Activated naive CD8-positive, alpha-beta T cell treated with anti-CD3 and anti-CD28 coated beads, Interleukin-2, amount 50 U/mL, for 24 hours (primary cell): ENCODE data around the gene NUDT19.
"Not testable (repeated sequence)": the region's sequence is repeated elsewhere in the genome, so short reads cannot be mapped to it uniquely, and the experiment has no call there.

Experiments used
- ATAC-seq: fragments of 150-1000 bp; cut with Tn5 transposase; one replicate; pipeline ENCODE4 v1.10.0; 2021
- DNase-seq: peaks from one replicate; pipeline ENCODE4 v3.0.0; 2021
- H3K27ac Mint-ChIP-seq: one replicate; pipeline ENCODE4 v1.8.0; 2021; ENCODE audit warnings: mild to moderate bottlenecking, mixed read lengths
- H3K27me3 Mint-ChIP-seq: one replicate; pipeline ENCODE4 v1.8.0; 2021; ENCODE audit warnings: mixed read lengths
- H3K36me3 Mint-ChIP-seq: one replicate; pipeline ENCODE4 v1.8.0; 2021; ENCODE audit warnings: low read depth, mixed read lengths
- H3K4me1 Mint-ChIP-seq: one replicate; pipeline ENCODE4 v1.8.0; 2021; ENCODE audit warnings: mixed read lengths
- H3K4me3 Mint-ChIP-seq: one replicate; pipeline ENCODE4 v1.8.0; 2021; ENCODE audit warnings: mild to moderate bottlenecking, moderate library complexity, mixed read lengths
- H3K9me3 Mint-ChIP-seq: one replicate; pipeline ENCODE4 v1.8.0; 2021; ENCODE audit warnings: mixed read lengths

NUDT19 gene

GRCh38 chr19:32691291-32691951 lies at the start of gene NUDT19:
TSS of gene NUDT19 (plus strand) at chr19:32691821. CDS start at chr19:32691961, 140 bp downstream.
- Mint-ChIP-seq H3K36me3 (peaks cover 39% of the 10 kb centered on the region), H3K27ac (peak within 1 kb of the TSS; percentile 98), H3K4me3 (peak within 1 kb of the TSS; percentile 93), H3K4me1 (peaks cover 57% of the 10 kb centered on the region), H3K9me3 (peaks cover 4% of the 10 kb centered on the region), H3K27me3 (no peaks in the 10 kb centered on the region)
- ATAC-seq (peak; percentile 80), DNase-seq (peak; percentile 84)

GRCh38 chr19:32642771-32643170 lies 48.9 kb upstream of the NUDT19 start:
- no peaks in the 10 kb centered on the region for H3K9me3 Mint-ChIP-seq
- H3K27ac Mint-ChIP-seq = no peak overlapping the region
- H3K36me3 Mint-ChIP-seq = peaks cover 52% of the 10 kb centered on the region
- DNase-seq = peak; percentile 64
- H3K27me3 Mint-ChIP-seq = no peaks in the 10 kb centered on the region
- H3K4me1 Mint-ChIP-seq = peaks cover 43% of the 10 kb centered on the region
- peak; percentile 98 for ATAC-seq
- no peak overlapping the region for H3K4me3 Mint-ChIP-seq

GRCh38 chr19:32646556-32646955 lies 45.1 kb upstream of the NUDT19 start:
- peak; percentile 23 for DNase-seq
- peak; percentile 34 for ATAC-seq
- H3K36me3 Mint-ChIP-seq = peaks cover 45% of the 10 kb centered on the region

DNA sequence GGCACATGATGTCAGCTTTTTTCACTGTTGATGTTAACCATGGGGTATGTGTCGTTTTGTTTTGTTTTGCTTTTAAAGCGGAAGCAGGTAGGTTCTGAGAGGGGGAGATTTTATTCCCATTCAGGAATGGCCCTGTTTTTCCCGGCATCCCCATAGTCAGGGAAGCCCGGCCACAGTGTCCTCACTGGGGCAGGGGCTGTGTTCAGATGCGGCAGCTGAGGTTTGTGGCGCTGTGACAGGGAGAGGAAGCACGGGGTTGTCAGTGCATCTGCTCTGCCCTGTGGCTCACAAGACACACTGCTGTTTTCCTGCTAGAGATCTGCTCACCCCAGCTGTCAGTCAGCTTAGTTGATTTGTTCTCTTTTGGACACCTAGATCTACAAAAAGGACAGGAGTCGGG lies 44.3 kb upstream of the NUDT19 start:
- H3K4me1 Mint-ChIP-seq = peaks cover 37% of the 10 kb centered on the region
- H3K36me3 Mint-ChIP-seq = peaks cover 39% of the 10 kb centered on the region
- H3K4me3 Mint-ChIP-seq = no peak overlapping the region
- H3K9me3 Mint-ChIP-seq = no peaks in the 10 kb centered on the region
- H3K27ac Mint-ChIP-seq = no peak overlapping the region
- no peak for DNase-seq
- H3K27me3 Mint-ChIP-seq = no peaks in the 10 kb centered on the region
- ATAC-seq = no peak

More at GRCh38 chr19:32646556-32646955, 45.1 kb upstream of the NUDT19 start:
- Mint-ChIP-seq H3K4me3 (no peak overlapping the region), H3K9me3 (no peaks in the 10 kb centered on the region), H3K27ac (no peak overlapping the region), H3K4me1 (peaks cover 43% of the 10 kb centered on the region), H3K27me3 (no peaks in the 10 kb centered on the region)

- ATAC-seq = no peak
- DNase-seq = no peak
- peaks cover 17% of the 10 kb centered on the region for H3K4me1 Mint-ChIP-seq
- H3K36me3 Mint-ChIP-seq = peaks cover 22% of the 10 kb centered on the region
- H3K4me3 Mint-ChIP-seq = no peak overlapping the region
- H3K27me3 Mint-ChIP-seq = no peaks in the 10 kb centered on the region
- no peak overlapping the region for H3K27ac Mint-ChIP-seq
- H3K9me3 Mint-ChIP-seq = no peaks in the 10 kb centered on the region
Observed at GRCh38 chr19:32649751-32650150, 41.9 kb upstream of the NUDT19 start.

DNA sequence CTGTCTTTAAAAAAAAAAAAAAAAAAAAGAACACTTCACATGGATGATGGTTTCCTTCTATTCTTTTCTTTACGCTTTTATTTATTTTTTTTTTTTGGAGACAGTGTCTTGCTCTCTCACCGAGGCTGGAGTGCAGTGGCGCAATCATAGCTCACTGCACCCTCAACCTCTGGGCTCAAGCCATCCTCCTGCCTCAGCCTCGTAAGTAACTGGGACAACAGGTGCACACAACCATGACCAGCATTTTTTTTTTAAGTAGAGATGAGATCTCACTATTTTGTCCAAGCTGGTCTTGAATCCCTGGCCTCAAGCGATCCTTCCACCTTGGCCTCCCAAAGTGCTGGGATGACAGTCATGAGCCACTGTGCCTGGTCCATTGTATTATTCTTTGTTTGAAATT lies 41.0 kb upstream of the NUDT19 start:
- peaks cover 22% of the 10 kb centered on the region for H3K36me3 Mint-ChIP-seq

DNA sequence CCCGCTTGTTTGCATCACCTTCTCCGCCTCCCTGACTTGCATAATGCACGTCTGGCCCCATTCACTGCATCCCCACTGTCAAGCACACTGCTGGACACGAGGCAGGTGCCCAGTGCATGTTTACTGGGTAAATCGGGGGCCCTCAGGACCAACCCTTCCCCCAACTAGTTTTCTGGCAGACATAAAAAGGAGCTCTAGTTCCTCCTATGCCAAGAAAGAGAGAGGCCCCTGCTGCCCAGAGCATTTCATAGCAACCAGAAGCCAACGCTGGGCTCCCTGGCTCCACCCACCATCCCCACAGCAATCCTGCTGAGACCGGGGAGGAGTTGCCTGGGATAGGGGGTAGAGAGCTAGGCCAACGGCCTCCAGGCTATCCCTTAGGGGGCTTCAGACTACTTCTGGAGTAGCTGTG lies 39.9 kb upstream of the NUDT19 start:
- ATAC-seq (no peak), DNase-seq (no peak)
- H3K4me3 Mint-ChIP-seq = no peak overlapping the region
- H3K27ac Mint-ChIP-seq = no peak overlapping the region
- peaks cover 8% of the 10 kb centered on the region for H3K4me1 Mint-ChIP-seq
- no peaks in the 10 kb centered on the region for H3K9me3 Mint-ChIP-seq
- H3K27me3 Mint-ChIP-seq = no peaks in the 10 kb centered on the region
- H3K36me3 Mint-ChIP-seq = peaks cover 20% of the 10 kb centered on the region

More for the DNA sequence above, 41.0 kb upstream of the NUDT19 start:
- no peak overlapping the region for H3K27ac Mint-ChIP-seq
- DNase-seq = no peak
- H3K9me3 Mint-ChIP-seq = no peaks in the 10 kb centered on the region
- H3K27me3 Mint-ChIP-seq = no peaks in the 10 kb centered on the region
- H3K4me1 Mint-ChIP-seq = peaks cover 17% of the 10 kb centered on the region
- no peak overlapping the region for H3K4me3 Mint-ChIP-seq
- no peak for ATAC-seq

DNA sequence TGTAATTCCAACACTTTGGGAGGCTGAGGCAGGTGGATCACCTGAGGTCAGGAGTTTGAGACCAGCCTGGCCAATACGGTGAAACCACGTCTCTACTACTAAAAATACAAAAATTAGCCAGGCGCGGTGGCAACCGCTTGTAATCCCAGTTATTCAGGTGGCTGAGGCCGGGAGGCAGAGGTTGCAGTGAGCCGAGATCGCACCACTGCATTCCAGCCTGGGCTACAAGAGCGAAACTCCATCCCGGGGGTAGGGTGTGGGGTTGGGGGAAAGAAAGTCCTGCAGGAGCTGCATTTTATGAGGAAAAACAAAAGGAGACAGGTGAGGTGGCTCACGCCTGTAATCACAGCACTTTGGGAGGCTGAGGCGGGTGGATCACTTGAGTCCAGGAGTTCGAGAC lies 39.3 kb upstream of the NUDT19 start:
- not testable (repeated sequence) for ATAC-seq, H3K27me3 Mint-ChIP-seq, H3K4me1 Mint-ChIP-seq, H3K27ac Mint-ChIP-seq, H3K9me3 Mint-ChIP-seq, DNase-seq, H3K4me3 Mint-ChIP-seq
- peaks cover 16% of the 10 kb centered on the region for H3K36me3 Mint-ChIP-seq

DNA sequence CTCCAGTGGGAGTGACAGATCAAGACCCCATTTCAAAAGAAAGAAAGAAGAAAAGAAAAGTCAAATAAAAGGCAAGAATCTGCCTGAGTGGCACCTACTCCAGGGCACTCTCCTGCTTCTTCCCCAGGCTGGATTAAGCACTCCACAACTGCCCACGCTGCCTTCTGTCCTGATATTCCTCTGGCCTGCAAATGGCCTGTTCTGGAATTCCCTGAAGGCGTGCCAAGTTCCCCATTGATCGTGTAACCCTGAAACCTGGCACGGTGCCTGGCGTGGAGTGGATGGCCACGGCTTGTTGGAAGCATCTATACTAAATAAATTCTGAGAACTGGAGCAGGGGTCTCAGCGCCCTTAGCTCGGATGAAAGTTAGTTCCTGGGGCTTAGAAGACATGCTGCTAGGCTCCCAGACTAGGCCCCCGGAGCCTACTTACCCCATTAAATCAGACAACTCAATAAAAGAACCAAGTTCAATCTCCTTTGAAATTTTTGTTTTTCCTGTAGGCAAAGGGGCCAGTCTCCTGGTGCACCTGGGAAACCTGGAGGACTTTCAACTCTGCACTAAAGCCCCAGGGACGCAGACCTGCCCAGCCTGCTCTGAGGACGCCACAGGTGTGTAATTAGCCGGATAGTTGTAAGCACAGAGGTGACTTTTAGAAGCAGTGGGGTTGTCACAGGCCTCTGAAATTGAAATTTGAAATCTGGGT lies 38.6 kb upstream of the NUDT19 start:
- DNase-seq = no peak
- Mint-ChIP-seq H3K4me1 (no peaks in the 10 kb centered on the region), H3K4me3 (no peak overlapping the region)

GRCh38 chr19:32653599-32653915 lies 38.1 kb upstream of the NUDT19 start:
- Mint-ChIP-seq H3K4me1 (no peaks in the 10 kb centered on the region), H3K36me3 (peaks cover 5% of the 10 kb centered on the region), H3K27me3 (no peaks in the 10 kb centered on the region)

More for the DNA sequence above, 38.6 kb upstream of the NUDT19 start:
- peaks cover 10% of the 10 kb centered on the region for H3K36me3 Mint-ChIP-seq
- H3K9me3 Mint-ChIP-seq = no peaks in the 10 kb centered on the region
- H3K27me3 Mint-ChIP-seq = no peaks in the 10 kb centered on the region
- ATAC-seq = no peak
- H3K27ac Mint-ChIP-seq = no peak overlapping the region

DNA sequence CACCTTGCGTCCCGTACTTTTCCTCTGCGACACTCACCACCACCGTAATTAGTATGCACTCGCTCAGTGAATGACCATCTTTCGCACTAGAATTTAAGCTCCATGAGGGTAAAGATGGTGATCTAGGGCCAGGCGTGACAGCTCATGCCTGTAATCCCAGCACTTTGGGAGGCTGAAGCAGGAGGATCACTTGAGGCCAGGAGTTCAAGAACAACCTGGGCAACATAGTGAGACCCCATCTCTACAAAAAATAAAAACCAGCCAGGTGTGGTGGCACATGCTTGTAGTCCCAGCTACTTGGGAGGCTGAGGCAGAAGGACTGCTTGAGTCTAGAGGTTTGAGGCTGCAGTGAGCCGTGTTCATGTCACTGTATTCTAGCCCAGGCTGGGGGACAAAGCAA lies 35.2 kb upstream of the NUDT19 start:
- H3K27ac Mint-ChIP-seq, H3K4me3 Mint-ChIP-seq, ATAC-seq, H3K27me3 Mint-ChIP-seq, H3K4me1 Mint-ChIP-seq, DNase-seq, H3K36me3 Mint-ChIP-seq, H3K9me3 Mint-ChIP-seq: not testable (repeated sequence)

More at GRCh38 chr19:32653599-32653915, 38.1 kb upstream of the NUDT19 start:
- no peaks in the 10 kb centered on the region for H3K9me3 Mint-ChIP-seq
- H3K27ac Mint-ChIP-seq = no peak overlapping the region
- H3K4me3 Mint-ChIP-seq = no peak overlapping the region
- no peak for DNase-seq
- ATAC-seq = no peak

GRCh38 chr19:32658075-32658474 lies 33.5 kb upstream of the NUDT19 start:
- H3K27ac Mint-ChIP-seq = no peak overlapping the region
- ATAC-seq = no peak
- H3K4me3 Mint-ChIP-seq = no peak overlapping the region
- H3K9me3 Mint-ChIP-seq = no peaks in the 10 kb centered on the region
- no peaks in the 10 kb centered on the region for H3K36me3 Mint-ChIP-seq
- H3K4me1 Mint-ChIP-seq = peaks cover 7% of the 10 kb centered on the region
- no peak for DNase-seq
- H3K27me3 Mint-ChIP-seq = no peaks in the 10 kb centered on the region

GRCh38 chr19:32658527-32658926 lies 33.1 kb upstream of the NUDT19 start:
- Mint-ChIP-seq H3K4me3 (no peak overlapping the region), H3K36me3 (no peaks in the 10 kb centered on the region), H3K27ac (no peak overlapping the region), H3K4me1 (peaks cover 9% of the 10 kb centered on the region), H3K9me3 (no peaks in the 10 kb centered on the region), H3K27me3 (no peaks in the 10 kb centered on the region)
- ATAC-seq (no peak), DNase-seq (no peak)

GRCh38 chr19:32661318-32661717 lies 30.3 kb upstream of the NUDT19 start:
- Mint-ChIP-seq H3K9me3 (no peaks in the 10 kb centered on the region), H3K27me3 (no peaks in the 10 kb centered on the region), H3K4me3 (no peak overlapping the region), H3K36me3 (no peaks in the 10 kb centered on the region), H3K27ac (no peak overlapping the region), H3K4me1 (peaks cover 9% of the 10 kb centered on the region)
- DNase-seq (no peak), ATAC-seq (no peak)

GRCh38 chr19:32662186-32662585 lies 29.4 kb upstream of the NUDT19 start:
- Mint-ChIP-seq H3K27me3 (no peaks in the 10 kb centered on the region), H3K27ac (no peak overlapping the region), H3K36me3 (no peaks in the 10 kb centered on the region), H3K4me1 (peaks cover 9% of the 10 kb centered on the region), H3K9me3 (no peaks in the 10 kb centered on the region), H3K4me3 (no peak overlapping the region)
- DNase-seq (no peak), ATAC-seq (peak; percentile 46)
